Activated naive CD4-positive, alpha-beta T cell treated with anti-CD3 and anti-CD28 coated beads for 36 hours (primary cell): ENCODE results near the gene USP17L27. TPM values are rescaled to one million over a fixed set of nuclear protein-coding genes. Genes with fewer than 3 reads are reported as not detected.
"Not testable (repeated sequence)": the region's sequence is repeated elsewhere in the genome, so short reads cannot be mapped to it uniquely, and the experiment has no call there.

Experiments
- CTCF ChIA-PET: fragments of 350-600 bp; sonication (Branson Sonifier 250); formaldehyde crosslinking; loops from one replicate; lab custom pipeline; 2021; ENCODE audit warnings: antibody characterized with exemption; lab: Charles Lee
- DNase-seq: peaks from one replicate; pipeline ENCODE4 v3.0.0-alpha.2; 2020
- H3K27ac Mint-ChIP-seq: one replicate; pipeline ENCODE4 v1.8.0; 2021; ENCODE audit warnings: mild to moderate bottlenecking, mixed read lengths
- H3K27me3 Mint-ChIP-seq: one replicate; pipeline ENCODE4 v1.8.0; 2021; ENCODE audit warnings: low read depth, mixed read lengths
- H3K36me3 Mint-ChIP-seq: one replicate; pipeline ENCODE4 v1.8.0; 2021; ENCODE audit warnings: low read depth, mixed read lengths
- H3K4me1 Mint-ChIP-seq: one replicate; pipeline ENCODE4 v1.8.0; 2021; ENCODE audit warnings: low read depth, mixed read lengths
- H3K4me3 Mint-ChIP-seq: one replicate; pipeline ENCODE4 v1.8.0; 2021; ENCODE audit warnings: mild to moderate bottlenecking, moderate library complexity, mixed read lengths
- H3K9me3 Mint-ChIP-seq: one replicate; pipeline ENCODE4 v1.8.0; 2021; ENCODE audit warnings: mixed read lengths
- intact Hi-C: fragments of 100-400 bp; cut with micrococcal nuclease; formaldehyde crosslinking; loops from one replicate; pipeline ENCODE4 v1.15.1; 2023
- total RNA-seq, 2 experiments: library from RNA; stranded (reverse); gene quantifications; one replicate each; pipeline ENCODE4 v1.2.3, GENCODE V29; 2021

Gene USP17L27
- total RNA-seq, 2 experiments from 2014 or later: not detected

- CTCF ChIA-PET, H3K4me1 Mint-ChIP-seq, H3K36me3 Mint-ChIP-seq, DNase-seq, H3K9me3 Mint-ChIP-seq, H3K27me3 Mint-ChIP-seq, intact Hi-C loops, H3K4me3 Mint-ChIP-seq, H3K27ac Mint-ChIP-seq: not testable (repeated sequence)
Observed at GRCh38 chr4:9389001-9389400, 45.1 kb downstream of the USP17L27 start.

Other genes with a start within 250 kb of the USP17L27 start
- gene FAM90A26, start 173.7 kb upstream of the USP17L27 start, total RNA-seq: not detected
- gene USP17L10, start 133.5 kb upstream of the USP17L27 start, total RNA-seq: not detected
- gene USP17L11, start 128.7 kb upstream of the USP17L27 start, total RNA-seq: not detected
- gene USP17L12, start 124.0 kb upstream of the USP17L27 start, total RNA-seq: not detected
- gene USP17L13, start 119.3 kb upstream of the USP17L27 start, total RNA-seq: not detected
- gene USP17L15, start 109.8 kb upstream of the USP17L27 start, total RNA-seq: not detected
- not detected for gene USP17L17, start 100.3 kb upstream of the USP17L27 start, total RNA-seq
- not detected for gene USP17L18, start 95.5 kb upstream of the USP17L27 start, total RNA-seq
- not detected for gene USP17L19, start 90.8 kb upstream of the USP17L27 start, total RNA-seq
- gene USP17L20, start 86.0 kb upstream of the USP17L27 start, total RNA-seq: not detected
- gene USP17L21, start 81.3 kb upstream of the USP17L27 start, total RNA-seq: not detected
- not detected for gene USP17L22, start 76.5 kb upstream of the USP17L27 start, total RNA-seq
- not detected for gene USP17L24, start 19.0 kb upstream of the USP17L27 start, total RNA-seq
- gene USP17L25, start 14.2 kb upstream of the USP17L27 start, total RNA-seq: not detected
- gene USP17L26, start 9.5 kb upstream of the USP17L27 start, total RNA-seq: not detected
- not detected for gene USP17L5, start 4.7 kb upstream of the USP17L27 start, total RNA-seq
- gene USP17L28, start 4.7 kb downstream of the USP17L27 start, total RNA-seq: not detected
- gene USP17L29, start 9.5 kb downstream of the USP17L27 start, total RNA-seq: not detected
- not detected for gene USP17L30, start 19.0 kb downstream of the USP17L27 start, total RNA-seq
- gene DEFB131A, start 100.3 kb downstream of the USP17L27 start, total RNA-seq: not detected